ENCODE results near the gene KIFC1. TPM values are rescaled to one million over a fixed set of nuclear protein-coding genes. Genes with fewer than 3 reads are reported as not detected.
A peak's percentile ranks its signal among the peaks of the same experiment; 100 is the strongest.

Gene KIFC1
- total RNA-seq, 1 experiment from 2014 or later = 73.8 TPM

DNA sequence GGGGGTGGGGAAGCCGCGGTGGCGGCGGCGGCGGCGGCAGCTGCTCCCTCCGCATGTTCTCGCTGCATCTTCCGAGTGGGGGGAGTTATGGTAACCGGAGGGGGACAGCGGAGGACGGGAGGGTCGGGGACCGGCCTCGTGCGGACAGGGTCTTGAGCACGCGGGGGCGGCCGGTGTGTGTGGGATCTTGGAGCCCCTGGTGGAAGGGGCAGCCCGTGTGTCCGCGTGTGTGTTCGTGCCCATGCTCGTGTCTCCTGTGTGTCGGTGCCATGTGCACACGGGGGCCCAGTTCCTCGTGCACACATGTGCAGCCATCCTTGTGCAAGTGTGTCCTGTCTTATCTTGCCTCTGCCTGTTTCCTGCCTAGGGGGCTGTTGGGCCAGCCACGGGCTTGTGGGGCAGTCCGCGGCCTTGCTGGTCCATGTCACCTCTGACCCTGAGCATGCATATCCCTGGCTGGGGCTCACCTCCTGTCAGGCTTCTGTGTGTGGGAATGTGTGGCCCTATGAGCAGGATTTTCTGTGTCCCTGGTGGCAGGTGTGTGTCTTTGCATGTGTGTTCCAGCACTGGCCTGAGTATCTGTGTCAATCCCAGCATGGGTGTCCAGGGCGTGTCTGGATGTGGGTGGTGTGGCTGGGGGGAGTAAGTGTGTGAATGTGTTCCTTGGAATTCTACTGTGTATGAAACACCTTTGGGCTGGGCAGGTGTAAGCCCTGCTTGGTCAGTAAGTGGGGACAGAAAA is 36.8 kb downstream of the KIFC1 start:
- H2BK20ac ChIP-seq (ENCODE audit: low read depth, low read length, poor library complexity, severe bottlenecking) = no peak overlapping the region
- H3K18ac ChIP-seq (ENCODE audit: insufficient read length, low read depth, low read length) = no peak overlapping the region
- peak overlapping the region; percentile 84 to 95 (median 94); a peak in 6 of 7 replicates for H3K27ac Mint-ChIP-seq
- H2BK15ac ChIP-seq (ENCODE audit: low read depth, low read length) = no peak overlapping the region
- no CpG with 5 or more reads among the region's 33 CpGs for WGBS (ENCODE audit: extremely low coverage, insufficient read length, low lambda C conversion rate)
- no peak overlapping the region for H2AK5ac ChIP-seq (ENCODE audit: insufficient read length, low read length)
- H3K9me3 ChIP-seq (ENCODE audit: control insufficient read depth, low read depth, low read length) = no peaks in the 10 kb centered on the region
- no peak overlapping the region for H3K56ac ChIP-seq (ENCODE audit: insufficient read length, low read depth, low read length)
- no peak overlapping the region for H4K8ac ChIP-seq (replicated peaks; ENCODE audit: insufficient read length, low read depth, low read length)
- H3K27me3 Mint-ChIP-seq (ENCODE audit: low read depth) = no peaks in the 10 kb centered on the region; the same call in 1 of the 2 replicates
- peaks cover 79 to 83% of the 10 kb centered on the region in 2 experiments for H3K4me1 Mint-ChIP-seq
- H3K4me2 ChIP-seq (ENCODE audit: insufficient read depth, insufficient read length, low read length) = peak overlapping the region; percentile 3
- peak overlapping the region; percentile 83 to 90 for H3K4me3 Mint-ChIP-seq
- H3K79me1 ChIP-seq (ENCODE audit: insufficient read depth, low read depth, low read length, poor library complexity, severe bottlenecking) = peaks cover 3% of the 10 kb centered on the region
- H4K20me1 ChIP-seq (ENCODE audit: control insufficient read depth, insufficient read depth, insufficient read length) = no peaks in the 10 kb centered on the region
- H3K4me1 ChIP-seq (ENCODE audit: insufficient read depth, low read length) = peaks cover 19% of the 10 kb centered on the region
- peaks cover 14% of the 10 kb centered on the region; the same call in 1 of the 2 replicates for H3K79me2 ChIP-seq (ENCODE audit: insufficient read depth, low read length)
- H2BK5ac ChIP-seq (ENCODE audit: insufficient read length, low read length) = no peak overlapping the region
- no peak overlapping the region for H2AFZ ChIP-seq (ENCODE audit: low read length)
- H3K14ac ChIP-seq (ENCODE audit: insufficient read depth, low read length) = no peak overlapping the region; the same call in 1 of the 2 replicates
- DNase-seq = peak; percentile 40
- no peak overlapping the region for H3T11ph ChIP-seq (ENCODE audit: low read length)
- no peak overlapping the region for H4K5ac ChIP-seq (ENCODE audit: insufficient read length, low read depth, low read length)
- no peak overlapping the region for H3K9ac ChIP-seq (ENCODE audit: extremely low read depth, insufficient read length, low read length)
- no peak overlapping the region for H3K4ac ChIP-seq (ENCODE audit: low read depth, low read length)
- no peak overlapping the region for H4K91ac ChIP-seq (ENCODE audit: insufficient read length, low read depth, low read length)
- peaks cover 13 to 20% (median 19%) of the 10 kb centered on the region in 3 experiments for H3K36me3 Mint-ChIP-seq (ENCODE audit: insufficient read depth in 1 of 3, low read depth in 3 of 3)
- TF ChIP-seq, protein P1, sequence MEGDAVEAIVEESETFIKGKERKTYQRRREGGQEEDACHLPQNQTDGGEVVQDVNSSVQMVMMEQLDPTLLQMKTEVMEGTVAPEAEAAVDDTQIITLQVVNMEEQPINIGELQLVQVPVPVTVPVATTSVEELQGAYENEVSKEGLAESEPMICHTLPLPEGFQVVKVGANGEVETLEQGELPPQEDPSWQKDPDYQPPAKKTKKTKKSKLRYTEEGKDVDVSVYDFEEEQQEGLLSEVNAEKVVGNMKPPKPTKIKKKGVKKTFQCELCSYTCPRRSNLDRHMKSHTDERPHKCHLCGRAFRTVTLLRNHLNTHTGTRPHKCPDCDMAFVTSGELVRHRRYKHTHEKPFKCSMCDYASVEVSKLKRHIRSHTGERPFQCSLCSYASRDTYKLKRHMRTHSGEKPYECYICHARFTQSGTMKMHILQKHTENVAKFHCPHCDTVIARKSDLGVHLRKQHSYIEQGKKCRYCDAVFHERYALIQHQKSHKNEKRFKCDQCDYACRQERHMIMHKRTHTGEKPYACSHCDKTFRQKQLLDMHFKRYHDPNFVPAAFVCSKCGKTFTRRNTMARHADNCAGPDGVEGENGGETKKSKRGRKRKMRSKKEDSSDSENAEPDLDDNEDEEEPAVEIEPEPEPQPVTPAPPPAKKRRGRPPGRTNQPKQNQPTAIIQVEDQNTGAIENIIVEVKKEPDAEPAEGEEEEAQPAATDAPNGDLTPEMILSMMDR (conservative IDR thresholded peaks at IDR 0.05) = peak; percentile 48; the same call in 2 of the 3 replicates
- H3K9me3 Mint-ChIP-seq = no peaks in the 10 kb centered on the region; a peak in 1 of 5 replicates
- no peaks in the 10 kb centered on the region for H3K27me3 ChIP-seq (ENCODE audit: insufficient read depth, low read length)
- no peak overlapping the region for H2BK12ac ChIP-seq (ENCODE audit: insufficient read length, low read depth, low read length)
- no peak overlapping the region for H3K23ac ChIP-seq (ENCODE audit: insufficient read length, low read depth, low read length)
- H3K27ac ChIP-seq (ENCODE audit: insufficient read length, low read depth, low read length) = no peak overlapping the region
- no peak overlapping the region for H2BK120ac ChIP-seq (ENCODE audit: low read depth, low read length, poor library complexity, severe bottlenecking)
- peaks cover 30% of the 10 kb centered on the region for H3K23me2 ChIP-seq (ENCODE audit: insufficient read length, low read depth, low read length, poor library complexity, severe bottlenecking)
